Upper lobe of left lung (tissue), 6 donors: ENCODE data around the gene OR2T10. TPM values are rescaled to one million over a fixed set of nuclear protein-coding genes. Genes with fewer than 3 reads are reported as not detected.

Experiments
- ATAC-seq, 2 donors: fragments of 200-7000 bp; cut with Tn5 transposase; one replicate each; pipeline ENCODE4 v1.9.1; 2022; ENCODE audit warnings: mild to moderate bottlenecking in 2 of 2, moderate library complexity in 2 of 2; ENCODE audit not compliant: low FRiP score in 2 of 2
- DNase-seq, 2 donors: peaks; one replicate each; pipeline ENCODE4 v3.0.0-alpha.2; 2019 to 2020
- H3K27ac ChIP-seq, 4 donors: fragments of 200-600 bp; sonication (generic); one replicate each; pipeline ENCODE4 v1.5.1; 2016 to 2019
- H3K27me3 ChIP-seq, 4 donors: fragments of 200-600 bp; sonication (generic); one replicate each; pipeline ENCODE4 v1.5.1; 2017 to 2019
- H3K36me3 ChIP-seq, 4 donors: fragments of 200-600 bp; sonication (generic); one replicate each; pipeline ENCODE4 v1.5.1; 2016 to 2019
- H3K4me1 ChIP-seq, 4 donors: fragments of 200-600 bp; sonication (generic); one replicate each; pipeline ENCODE4 v1.5.1; 2018 to 2019
- H3K4me3 ChIP-seq, 4 donors: fragments of 200-600 bp; sonication (generic); one replicate each; pipeline ENCODE4 v1.5.1; 2017 to 2019; ENCODE audit warnings: mild to moderate bottlenecking in 2 of 4, moderate library complexity in 1 of 4
- H3K9me3 ChIP-seq, 4 donors: fragments of 200-600 bp; sonication (generic); one replicate each; pipeline ENCODE4 v1.5.1; 2018 to 2019
- EP300 ChIP-seq, 4 donors: sonication (generic); formaldehyde crosslinking; IDR thresholded peaks; one replicate each; pipeline ENCODE4 v1.5.1; 2017; ENCODE audit warnings: antibody characterized with exemption in 4 of 4, control low read depth in 2 of 4
- POLR2A ChIP-seq, 4 donors: fragments of 450-650 bp; IDR thresholded peaks; one replicate each; pipeline ENCODE4 v1.5.1; 2016 to 2017; ENCODE audit warnings: antibody characterized with exemption in 4 of 4, mild to moderate bottlenecking in 2 of 4
- POLR2AphosphoS5 ChIP-seq, 2 donors: sonication (generic); formaldehyde crosslinking; IDR thresholded peaks; one replicate each; pipeline ENCODE4 v1.5.1; 2017; ENCODE audit warnings: antibody characterized with exemption in 2 of 2
- WGBS, 2 donors: methylation state at CpG; one replicate each; pipeline ENCODE4 v1.1.5; 2017 to 2018; 5-methylcytosine and 5-hydroxymethylcytosine counted together
- total RNA-seq, 6 donors: library from RNA; depleted of rRNA in 4 of 6; stranded (reverse); fragments of >200 nt in 4 of 6; gene quantifications; one replicate each; pipeline versions ENCODE4 v1.1.0 to v1.2.1, GENCODE V29; 2016 to 2021
- TF ChIP-seq, protein P1 (sequence below), 6 experiments: fragments of 450-650 bp in 4 of 6; fragments of 200-600 bp in 2 of 6; sonication (generic) in 2 of 6; IDR thresholded peaks; one replicate each; pipeline ENCODE4 v1.5.1; 2016 to 2019; ENCODE audit warnings: antibody characterized with exemption in 6 of 6
- donor health status: DM: no; HTN: no; CAD: no; lungs with moderate emphysema.
- donor health status: DM: no; HTN: yes; CAD: no; lungs with severe emphysema.

OR2T10 gene
- total RNA-seq, 6 donors from 2014 or later = not detected

DNA sequence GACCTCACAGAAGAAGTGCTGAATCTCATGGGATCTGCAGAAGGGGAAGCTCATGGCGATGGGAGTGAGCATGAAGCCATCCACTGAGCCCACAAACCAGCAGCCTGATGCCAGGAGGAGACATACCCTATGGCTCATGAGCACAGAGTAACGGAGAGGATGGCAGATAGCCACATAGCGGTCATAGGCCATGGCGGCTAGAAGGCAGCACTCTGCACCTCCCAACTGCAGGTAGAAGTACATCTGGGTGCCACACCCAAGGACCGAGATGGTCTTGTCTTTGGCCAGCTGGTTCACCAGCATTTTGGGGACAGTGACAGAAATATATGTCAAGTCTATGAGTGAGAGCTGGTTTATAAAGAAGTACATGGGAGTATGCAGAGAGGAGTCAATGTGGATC is 4.3 kb downstream of the OR2T10 start:
- WGBS, 2 donors = 81% methylated on average over 4 to 5 of the region's 5 CpGs
- no peaks in the 10 kb centered on the region for H3K27me3 ChIP-seq
- H3K27ac ChIP-seq = no peak overlapping the region
- TF ChIP-seq EP300 (IDR thresholded peaks at IDR 0.05) (no peak), POLR2A (IDR thresholded peaks at IDR 0.05) (no peak), POLR2AphosphoS5 (IDR thresholded peaks at IDR 0.05) (no peak)
- TF ChIP-seq, protein P1, sequence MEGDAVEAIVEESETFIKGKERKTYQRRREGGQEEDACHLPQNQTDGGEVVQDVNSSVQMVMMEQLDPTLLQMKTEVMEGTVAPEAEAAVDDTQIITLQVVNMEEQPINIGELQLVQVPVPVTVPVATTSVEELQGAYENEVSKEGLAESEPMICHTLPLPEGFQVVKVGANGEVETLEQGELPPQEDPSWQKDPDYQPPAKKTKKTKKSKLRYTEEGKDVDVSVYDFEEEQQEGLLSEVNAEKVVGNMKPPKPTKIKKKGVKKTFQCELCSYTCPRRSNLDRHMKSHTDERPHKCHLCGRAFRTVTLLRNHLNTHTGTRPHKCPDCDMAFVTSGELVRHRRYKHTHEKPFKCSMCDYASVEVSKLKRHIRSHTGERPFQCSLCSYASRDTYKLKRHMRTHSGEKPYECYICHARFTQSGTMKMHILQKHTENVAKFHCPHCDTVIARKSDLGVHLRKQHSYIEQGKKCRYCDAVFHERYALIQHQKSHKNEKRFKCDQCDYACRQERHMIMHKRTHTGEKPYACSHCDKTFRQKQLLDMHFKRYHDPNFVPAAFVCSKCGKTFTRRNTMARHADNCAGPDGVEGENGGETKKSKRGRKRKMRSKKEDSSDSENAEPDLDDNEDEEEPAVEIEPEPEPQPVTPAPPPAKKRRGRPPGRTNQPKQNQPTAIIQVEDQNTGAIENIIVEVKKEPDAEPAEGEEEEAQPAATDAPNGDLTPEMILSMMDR (IDR thresholded peaks at IDR 0.05) = no peak
- H3K4me3 ChIP-seq = no peak overlapping the region
- DNase-seq (no peak), ATAC-seq (no peak)
- no peaks in the 10 kb centered on the region for H3K9me3 ChIP-seq
- H3K36me3 ChIP-seq = no peaks in the 10 kb centered on the region
- H3K4me1 ChIP-seq = no peaks in the 10 kb centered on the region

DNA sequence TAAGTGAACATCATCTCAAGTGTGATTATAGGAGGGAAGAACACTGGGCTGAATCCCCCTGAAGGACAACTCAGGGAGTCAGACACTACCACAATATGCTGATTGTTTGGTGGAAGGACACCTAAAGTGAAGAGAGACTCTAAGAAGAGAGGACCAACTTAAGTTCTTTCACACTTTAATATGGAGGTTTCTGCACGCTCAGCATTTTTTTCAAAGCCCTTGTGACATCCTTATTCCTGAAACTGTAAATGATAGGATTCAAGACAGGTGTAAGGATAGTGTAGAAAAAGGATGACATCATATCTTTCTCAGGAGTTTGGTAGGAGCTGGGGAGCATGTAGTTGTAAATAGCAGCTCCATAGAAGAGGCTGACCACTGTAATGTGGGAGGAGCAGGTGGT is 4.8 kb downstream of the OR2T10 start:
- no peak for ATAC-seq
- 78 to 87% methylated on average over 1 of the region's 1 CpG for WGBS, 2 donors
- no peak for TF ChIP-seq EP300 (IDR thresholded peaks at IDR 0.05)
- TF ChIP-seq, protein P1 (IDR thresholded peaks at IDR 0.05) = no peak
- no peak for TF ChIP-seq POLR2A (IDR thresholded peaks at IDR 0.05)
- no peak for TF ChIP-seq POLR2AphosphoS5 (IDR thresholded peaks at IDR 0.05)
- Histone ChIP-seq H3K27ac (no peak overlapping the region), H3K4me3 (no peak overlapping the region), H3K4me1 (no peaks in the 10 kb centered on the region), H3K36me3 (no peaks in the 10 kb centered on the region), H3K9me3 (no peaks in the 10 kb centered on the region), H3K27me3 (no peaks in the 10 kb centered on the region)
- no peak for DNase-seq

DNA sequence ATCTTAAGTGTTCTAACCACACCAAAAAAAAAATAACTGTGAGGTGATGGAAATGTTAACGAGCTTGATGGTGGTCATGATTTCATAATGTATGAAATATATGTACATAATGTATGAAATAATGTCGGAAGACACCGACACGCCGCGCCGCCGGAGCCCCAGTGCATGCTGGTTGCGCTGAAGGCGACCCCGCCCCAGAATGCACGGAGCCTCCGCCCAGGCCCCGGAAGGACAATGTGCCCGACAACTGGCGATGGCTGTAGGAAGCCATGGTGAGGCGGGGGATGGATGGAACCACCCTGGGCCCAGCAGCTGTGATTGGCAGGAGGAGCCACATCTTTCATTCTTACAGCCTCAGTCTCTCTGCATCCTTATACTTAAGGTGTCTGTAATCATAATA is 7.4 kb downstream of the OR2T10 start:
- no peak for ATAC-seq
- Histone ChIP-seq H3K36me3 (no peaks in the 10 kb centered on the region), H3K27ac (no peak overlapping the region), H3K9me3 (no peaks in the 10 kb centered on the region), H3K4me1 (no peaks in the 10 kb centered on the region), H3K27me3 (no peaks in the 10 kb centered on the region), H3K4me3 (no peak overlapping the region)
- peak in 1 of 2 donors; percentile 74 for DNase-seq
- TF ChIP-seq POLR2A (IDR thresholded peaks at IDR 0.05) = no peak
- 92 to 93% methylated on average over 16 to 17 of the region's 17 CpGs for WGBS, 2 donors

DNA sequence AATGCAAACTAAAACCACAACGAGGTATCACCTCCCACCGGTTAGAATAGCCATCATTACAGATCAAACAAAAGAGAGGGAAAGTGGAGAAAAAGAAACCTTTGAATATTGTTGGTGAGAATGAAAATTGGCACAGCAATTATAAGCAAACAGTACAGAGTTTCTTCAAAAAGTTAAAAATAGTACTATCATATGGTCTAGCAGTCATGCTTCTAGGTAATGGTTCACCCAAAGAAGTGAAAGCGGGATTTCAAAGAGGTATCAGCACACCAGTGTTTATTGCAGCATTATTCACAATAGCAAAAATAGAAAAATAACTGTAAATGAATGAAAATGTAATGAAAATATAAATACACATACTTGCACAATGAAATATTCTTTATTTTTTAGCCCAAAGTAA is 8.2 kb downstream of the OR2T10 start:
- WGBS, 2 donors = 80 to 84% methylated on average over 3 of the region's 3 CpGs
- H3K27me3 ChIP-seq = no peaks in the 10 kb centered on the region
- no peak for TF ChIP-seq POLR2A (IDR thresholded peaks at IDR 0.05)
- TF ChIP-seq, protein P1 (IDR thresholded peaks at IDR 0.05) = no peak
- TF ChIP-seq EP300 (IDR thresholded peaks at IDR 0.05) = no peak
- TF ChIP-seq POLR2AphosphoS5 (IDR thresholded peaks at IDR 0.05) = no peak

DNA sequence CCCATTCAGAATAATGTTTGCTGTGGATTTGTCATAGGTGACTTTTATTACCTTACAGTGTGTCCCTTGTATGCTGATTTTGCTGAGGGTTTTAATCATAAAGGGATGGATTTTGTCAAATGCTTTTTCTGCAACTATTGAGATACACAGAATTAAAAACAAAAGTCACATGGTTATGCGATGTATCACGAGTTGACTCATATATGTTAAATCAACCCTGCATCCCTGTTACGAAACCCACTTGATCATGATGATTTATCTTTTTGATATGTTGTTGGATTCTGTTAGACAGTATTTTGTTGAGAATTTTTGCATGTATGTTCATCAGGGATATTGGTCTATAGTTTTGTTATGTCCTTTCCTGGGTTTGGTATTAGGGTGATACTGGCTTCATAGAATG is 12.2 kb downstream of the OR2T10 start:
- Histone ChIP-seq H3K4me3 (no peak overlapping the region), H3K27ac (no peak overlapping the region), H3K36me3 (no peaks in the 10 kb centered on the region), H3K27me3 (no peaks in the 10 kb centered on the region), H3K9me3 (no peaks in the 10 kb centered on the region), H3K4me1 (no peaks in the 10 kb centered on the region)
- no peak for ATAC-seq
- no peak for DNase-seq
- TF ChIP-seq, protein P1 (IDR thresholded peaks at IDR 0.05) = no peak
- TF ChIP-seq POLR2AphosphoS5 (IDR thresholded peaks at IDR 0.05) = no peak
- no peak for TF ChIP-seq POLR2A (IDR thresholded peaks at IDR 0.05)
- no peak for TF ChIP-seq EP300 (IDR thresholded peaks at IDR 0.05)
- 73% methylated on average over 3 of the region's 3 CpGs for WGBS, 2 donors

More for the DNA sequence above, 8.2 kb downstream of the OR2T10 start:
- DNase-seq = no peak
- no peaks in the 10 kb centered on the region for H3K9me3 ChIP-seq
- H3K27ac ChIP-seq = no peak overlapping the region
- ATAC-seq = no peak
- H3K4me3 ChIP-seq = no peak overlapping the region
- H3K36me3 ChIP-seq = no peaks in the 10 kb centered on the region
- H3K4me1 ChIP-seq = no peaks in the 10 kb centered on the region
